IMR-90 (cell line): Measurements from ENCODE around the gene HHIP. TPM values are rescaled to one million over a fixed set of nuclear protein-coding genes. Genes with fewer than 3 reads are reported as not detected.

Source experiments
- ATAC-seq: fragments of 200-7000 bp; cut with Tn5 transposase; 2 replicates; pipeline ENCODE4 v1.9.1; 2020; ENCODE audit warnings: low read depth, mild to moderate bottlenecking, moderate library complexity
- BruUV-seq: library from RNA; stranded (reverse); fragments of 400-500 nt; replicated peaks from 2 replicates; lab custom pipeline; 2021; lab: Mats Ljungman, UMichigan
- CTCF ChIA-PET: fragments of 300-600 bp; formaldehyde crosslinking; extraction: SDS; loops from one replicate; lab custom pipeline; 2021; ENCODE audit warnings: antibody characterized with exemption; lab: Yijun Ruan, JAX
- POLR2A ChIA-PET: fragments of 300-600 bp; sonication (Branson Sonifier 250); formaldehyde crosslinking; loops from one replicate; lab custom pipeline; 2022; ENCODE audit warnings: antibody characterized with exemption; ENCODE audit not compliant: unreplicated experiment; lab: Charles Lee
- DNase-seq: peaks from one replicate; pipeline ENCODE4 v3.0.0; 2013
- H2AFZ ChIP-seq: replicated peaks from 2 replicates; pipeline ENCODE3; 2013; ENCODE audit warnings: low read length, mild to moderate bottlenecking; ENCODE audit not compliant: poor library complexity
- H2AK5ac ChIP-seq: 2 replicates; pipeline ENCODE4 v1.6.1; 2013; ENCODE audit warnings: low read depth, low read length, inconsistent platforms
- H2AK9ac ChIP-seq: replicated peaks from 2 replicates; pipeline ENCODE3; 2013; ENCODE audit warnings: mild to moderate bottlenecking, low read depth, low read length, moderate library complexity; ENCODE audit not compliant: poor library complexity
- H2BK120ac ChIP-seq: 2 replicates; pipeline ENCODE4 v1.6.1; 2013; ENCODE audit warnings: low read depth, low read length, inconsistent platforms
- H2BK15ac ChIP-seq: 3 replicates; pipeline ENCODE4 v1.6.1; 2013; ENCODE audit warnings: low read depth, low read length, inconsistent platforms
- H2BK20ac ChIP-seq: 2 replicates; pipeline ENCODE4 v1.6.1; 2013; ENCODE audit warnings: low read depth, mild to moderate bottlenecking, inconsistent platforms, low read length, moderate library complexity
- H2BK5ac ChIP-seq: 2 replicates; pipeline ENCODE4 v1.6.1; 2013; ENCODE audit warnings: mild to moderate bottlenecking, low read depth, low read length, inconsistent platforms; ENCODE audit not compliant: poor library complexity, severe bottlenecking
- H3K14ac ChIP-seq: replicated peaks from 2 replicates; pipeline ENCODE4 v1.6.1; 2013; ENCODE audit warnings: low read depth, low read length, inconsistent platforms
- H3K18ac ChIP-seq: 2 replicates; pipeline ENCODE4 v1.6.1; 2013; ENCODE audit warnings: low read depth, low read length, control low read depth
- H3K23ac ChIP-seq: 2 replicates; pipeline ENCODE4 v1.6.1; 2013; ENCODE audit warnings: low read depth, low read length, inconsistent platforms
- H3K27ac ChIP-seq: 2 replicates; pipeline ENCODE4 v1.5.1; 2013; ENCODE audit warnings: mild to moderate bottlenecking, control low read depth, low read length; ENCODE audit not compliant: insufficient read depth
- H3K27me3 ChIP-seq: 2 replicates; pipeline ENCODE4 v1.6.1; 2013; ENCODE audit warnings: low read length; ENCODE audit not compliant: control insufficient read depth, insufficient read depth
- H3K36me3 ChIP-seq: 2 replicates; pipeline ENCODE4 v1.6.1; 2013; ENCODE audit warnings: low read length, mixed read lengths; ENCODE audit not compliant: control insufficient read depth, insufficient read depth
- H3K4ac ChIP-seq: 2 replicates; pipeline ENCODE4 v1.6.1; 2013; ENCODE audit warnings: low read depth, low read length, inconsistent platforms
- H3K4me1 ChIP-seq: 2 replicates; pipeline ENCODE4 v1.6.1; 2013; ENCODE audit warnings: low read length, mixed read lengths; ENCODE audit not compliant: control insufficient read depth, insufficient read depth
- H3K4me2 ChIP-seq: 2 replicates; pipeline ENCODE4 v1.6.1; 2013; ENCODE audit warnings: low read depth, mild to moderate bottlenecking, control low read depth, low read length, moderate library complexity
- H3K4me3 ChIP-seq: 2 replicates; pipeline ENCODE4 v1.5.1; 2013; ENCODE audit warnings: low read depth, mild to moderate bottlenecking, control low read depth, low read length, moderate library complexity; ENCODE audit not compliant: insufficient read depth
- H3K56ac ChIP-seq: 2 replicates; pipeline ENCODE4 v1.6.1; 2013; ENCODE audit warnings: low read length, inconsistent platforms; ENCODE audit not compliant: insufficient read depth; ENCODE audit errors: extremely low read depth
- H3K79me1 ChIP-seq, 2 experiments: 2 replicates each; pipeline ENCODE4 v1.6.1; 2013; ENCODE audit warnings: low read length in 2 of 2, inconsistent platforms in 1 of 2, low read depth in 1 of 2
- H3K9ac ChIP-seq: 2 replicates; pipeline ENCODE4 v1.6.1; 2013; ENCODE audit warnings: low read depth, low read length, control low read depth
- H3K9me1 ChIP-seq: 2 replicates; pipeline ENCODE4 v1.6.1; 2013; ENCODE audit warnings: low read length, inconsistent platforms; ENCODE audit not compliant: insufficient read depth
- H3K9me3 ChIP-seq: 2 replicates; pipeline ENCODE4 v1.6.1; 2013; ENCODE audit warnings: low read length; ENCODE audit not compliant: control insufficient read depth, insufficient read depth
- H4K20me1 ChIP-seq: 2 replicates; pipeline ENCODE4 v1.6.1; 2013; ENCODE audit warnings: low read length, inconsistent platforms; ENCODE audit not compliant: insufficient read depth
- H4K5ac ChIP-seq: 2 replicates; pipeline ENCODE4 v1.6.1; 2013; ENCODE audit warnings: mild to moderate bottlenecking, low read depth, low read length, control low read depth
- H4K8ac ChIP-seq, 2 experiments: 2 replicates each; pipeline ENCODE4 v1.6.1; 2013; ENCODE audit warnings: low read depth in 2 of 2, low read length in 2 of 2, control low read depth in 1 of 2, inconsistent platforms in 1 of 2
- H4K91ac ChIP-seq: 2 replicates; pipeline ENCODE4 v1.6.1; 2013; ENCODE audit warnings: low read depth, low read length, inconsistent platforms; ENCODE audit not compliant: insufficient read depth
- BHLHE40 ChIP-seq: fragments of 150-350 bp; IDR thresholded peaks from 2 replicates; pipeline ENCODE4 v1.6.1; 2016; ENCODE audit warnings: mild to moderate bottlenecking, low read depth, low read length
- CEBPB ChIP-seq: IDR thresholded peaks from 2 replicates; pipeline ENCODE4 v1.6.1; 2012; ENCODE audit warnings: low read depth, low read length, improper control_type of control experiment
- CHD1 ChIP-seq: IDR thresholded peaks from 2 replicates; pipeline ENCODE4 v1.6.1; 2012; ENCODE audit warnings: low read depth, low read length, improper control_type of control experiment
- FOS ChIP-seq: fragments of 150-350 bp; IDR thresholded peaks from 2 replicates; pipeline ENCODE4 v1.6.1; 2016; ENCODE audit warnings: low read depth, low read length
- MAFK ChIP-seq: IDR thresholded peaks from 2 replicates; pipeline ENCODE4 v1.6.1; 2012; ENCODE audit warnings: low read depth, low read length, improper control_type of control experiment
- MAZ ChIP-seq: IDR thresholded peaks from 2 replicates; pipeline ENCODE4 v1.6.1; 2012; ENCODE audit warnings: low read depth, mild to moderate bottlenecking, low read length, improper control_type of control experiment, moderate library complexity, borderline replicate concordance
- MXI1 ChIP-seq: IDR thresholded peaks from 2 replicates; pipeline ENCODE4 v1.6.1; 2012; ENCODE audit warnings: low read depth, mild to moderate bottlenecking, low read length, moderate library complexity, borderline replicate concordance
- NFE2L2 ChIP-seq: fragments of 150-350 bp; IDR thresholded peaks from 2 replicates; pipeline ENCODE4 v1.6.1; 2016; ENCODE audit warnings: low read depth, mild to moderate bottlenecking, low read length
- POLR2A ChIP-seq: IDR thresholded peaks from 2 replicates; pipeline ENCODE4 v1.6.1; 2012; ENCODE audit warnings: mild to moderate bottlenecking, low read depth, low read length
- RAD21 ChIP-seq: IDR thresholded peaks from 2 replicates; pipeline ENCODE4 v1.6.1; 2012; ENCODE audit warnings: low read length, improper control_type of control experiment
- RFX5 ChIP-seq: IDR thresholded peaks from 2 replicates; pipeline ENCODE4 v1.8.0; 2012; ENCODE audit warnings: low read depth, mild to moderate bottlenecking, low read length, moderate library complexity
- SMC3 ChIP-seq: fragments of 150-350 bp; IDR thresholded peaks from 2 replicates; pipeline ENCODE4 v1.6.1; 2016; ENCODE audit warnings: low read depth, mild to moderate bottlenecking, antibody characterized with exemption, low read length, moderate library complexity
- dilution Hi-C: fragments of 300-500 bp; cut with HindIII; formaldehyde crosslinking; loops from one replicate; pipeline ENCODE4 v1.14.3; 2018; ENCODE audit warnings: low sequenced_read_pairs; ENCODE audit not compliant: unreplicated experiment
- in situ Hi-C: fragments of 300-500 bp; cut with MboI; formaldehyde crosslinking; loops from 3 replicates; pipeline ENCODE4 v1.14.3; 2019; ENCODE audit warnings: low sequenced_read_pairs, inconsistent platforms, mixed read lengths
- intact Hi-C: fragments of 100-400 bp; cut with micrococcal nuclease; formaldehyde crosslinking; loops from 2 replicates; pipeline ENCODE4 v1.10.0; 2022
- polyA plus RNA-seq, 3 experiments: library from polyadenylated mRNA; depleted of rRNA; stranded (reverse); fragments of >200 nt; gene quantifications; 2 replicates each; pipeline ENCODE4 v1.2.3, GENCODE V29; 2012; ENCODE audit warnings: low replicate concordance in 1 of 3
- total RNA-seq: library from RNA; depleted of rRNA; stranded (reverse); fragments of >200 nt; gene quantifications from 2 replicates; pipeline ENCODE4 v1.2.3, GENCODE V29; 2012
- TF ChIP-seq, protein P1 (sequence below): fragments of 150-350 bp; IDR thresholded peaks from 2 replicates; pipeline ENCODE4 v1.6.1; 2017; ENCODE audit warnings: mild to moderate bottlenecking, antibody characterized with exemption, low read length, low read depth
- TF ChIP-seq, protein P2 (sequence below): conservative IDR thresholded peaks from 2 replicates; pipeline ENCODE4 v1.5.1; 2012; ENCODE audit warnings: mild to moderate bottlenecking, low read depth, low read length, improper control_type of control experiment

The HHIP gene
- total and polyA plus RNA-seq, 2 of the 4 experiments (the other 2 are of a cell fraction), result 6.6 to 9.6 TPM

- ChIA-PET POLR2A (no interaction called here), CTCF (interaction anchor here (0.6 kb wide), 1 partner anchor 41 kb away, joined by 3 read pairs; no protein-coding TSS in a partner anchor)
- H2BK15ac ChIP-seq, result no peak overlapping the region
- no peak overlapping the region for H3K27ac ChIP-seq
- no peak overlapping the region for H2BK5ac ChIP-seq
- no peak overlapping the region for H2BK120ac ChIP-seq
- H4K20me1 ChIP-seq, result no peaks in the 10 kb centered on the region
- in situ Hi-C loops, result no loop called here
- ATAC-seq (no peak), DNase-seq (no peak)
- no peak overlapping the region for H3K14ac ChIP-seq
- no peaks in the 10 kb centered on the region for H3K79me1 ChIP-seq
- dilution Hi-C loops, result no loop called here
- H2AK5ac ChIP-seq, result no peak overlapping the region
- no peaks in the 10 kb centered on the region for H3K36me3 ChIP-seq
- no peak overlapping the region for H3K18ac ChIP-seq
- no peak overlapping the region for H3K56ac ChIP-seq
- intact Hi-C loops, result no loop called here
- no peak overlapping the region for H4K8ac ChIP-seq
- no peaks in the 10 kb centered on the region for H3K27me3 ChIP-seq
- no peak overlapping the region for H2AK9ac ChIP-seq
- no peak overlapping the region for H3K4ac ChIP-seq
- no peak overlapping the region for H3K9ac ChIP-seq
- no peaks in the 10 kb centered on the region for H3K4me1 ChIP-seq
- H3K9me3 ChIP-seq, result no peaks in the 10 kb centered on the region
- no peak overlapping the region for H2AFZ ChIP-seq
- no peak overlapping the region for H3K4me2 ChIP-seq
- BruUV-seq, result no TSS peak
- no peak overlapping the region for H3K23ac ChIP-seq
- no peak overlapping the region for H2BK20ac ChIP-seq
- H4K5ac ChIP-seq, result no peak overlapping the region
- H4K91ac ChIP-seq, result no peak overlapping the region
- no peaks in the 10 kb centered on the region for H3K9me1 ChIP-seq
- no peak for TF ChIP-seq MAZ
- TF ChIP-seq CHD1, result no peak
- TF ChIP-seq, protein P1, sequence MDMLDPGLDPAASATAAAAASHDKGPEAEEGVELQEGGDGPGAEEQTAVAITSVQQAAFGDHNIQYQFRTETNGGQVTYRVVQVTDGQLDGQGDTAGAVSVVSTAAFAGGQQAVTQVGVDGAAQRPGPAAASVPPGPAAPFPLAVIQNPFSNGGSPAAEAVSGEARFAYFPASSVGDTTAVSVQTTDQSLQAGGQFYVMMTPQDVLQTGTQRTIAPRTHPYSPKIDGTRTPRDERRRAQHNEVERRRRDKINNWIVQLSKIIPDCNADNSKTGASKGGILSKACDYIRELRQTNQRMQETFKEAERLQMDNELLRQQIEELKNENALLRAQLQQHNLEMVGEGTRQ, result no peak
- TF ChIP-seq RFX5, result no peak
- no peak for TF ChIP-seq FOS
- TF ChIP-seq POLR2A, result no peak
- TF ChIP-seq, protein P2, sequence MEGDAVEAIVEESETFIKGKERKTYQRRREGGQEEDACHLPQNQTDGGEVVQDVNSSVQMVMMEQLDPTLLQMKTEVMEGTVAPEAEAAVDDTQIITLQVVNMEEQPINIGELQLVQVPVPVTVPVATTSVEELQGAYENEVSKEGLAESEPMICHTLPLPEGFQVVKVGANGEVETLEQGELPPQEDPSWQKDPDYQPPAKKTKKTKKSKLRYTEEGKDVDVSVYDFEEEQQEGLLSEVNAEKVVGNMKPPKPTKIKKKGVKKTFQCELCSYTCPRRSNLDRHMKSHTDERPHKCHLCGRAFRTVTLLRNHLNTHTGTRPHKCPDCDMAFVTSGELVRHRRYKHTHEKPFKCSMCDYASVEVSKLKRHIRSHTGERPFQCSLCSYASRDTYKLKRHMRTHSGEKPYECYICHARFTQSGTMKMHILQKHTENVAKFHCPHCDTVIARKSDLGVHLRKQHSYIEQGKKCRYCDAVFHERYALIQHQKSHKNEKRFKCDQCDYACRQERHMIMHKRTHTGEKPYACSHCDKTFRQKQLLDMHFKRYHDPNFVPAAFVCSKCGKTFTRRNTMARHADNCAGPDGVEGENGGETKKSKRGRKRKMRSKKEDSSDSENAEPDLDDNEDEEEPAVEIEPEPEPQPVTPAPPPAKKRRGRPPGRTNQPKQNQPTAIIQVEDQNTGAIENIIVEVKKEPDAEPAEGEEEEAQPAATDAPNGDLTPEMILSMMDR, result no peak
- no peak for TF ChIP-seq SMC3
- TF ChIP-seq NFE2L2, result no peak
- TF ChIP-seq MAFK, result no peak
- no peak for TF ChIP-seq RAD21
- TF ChIP-seq CEBPB, result no peak
- TF ChIP-seq BHLHE40, result no peak
- TF ChIP-seq MXI1, result no peak
- no peak overlapping the region for H3K4me3 ChIP-seq
These were observed 77.5 kb downstream of the HHIP start for GRCh38 chr4:144723471-144723870.
